GM18870 (cell line): ENCODE results near the gene MAD1L1.

Source experiments
- ATAC-seq: cut with Tn5 transposase; IDR thresholded peaks from one replicate; pipeline ENCODE4 v1.9.1; 2021; ENCODE audit warnings: moderate library complexity; ENCODE audit not compliant: unreplicated experiment

The MAD1L1 gene

GRCh38 chr7:2008936-2009540, 223.7 kb downstream of the MAD1L1 start:
- ATAC-seq, result no peak

DNA sequence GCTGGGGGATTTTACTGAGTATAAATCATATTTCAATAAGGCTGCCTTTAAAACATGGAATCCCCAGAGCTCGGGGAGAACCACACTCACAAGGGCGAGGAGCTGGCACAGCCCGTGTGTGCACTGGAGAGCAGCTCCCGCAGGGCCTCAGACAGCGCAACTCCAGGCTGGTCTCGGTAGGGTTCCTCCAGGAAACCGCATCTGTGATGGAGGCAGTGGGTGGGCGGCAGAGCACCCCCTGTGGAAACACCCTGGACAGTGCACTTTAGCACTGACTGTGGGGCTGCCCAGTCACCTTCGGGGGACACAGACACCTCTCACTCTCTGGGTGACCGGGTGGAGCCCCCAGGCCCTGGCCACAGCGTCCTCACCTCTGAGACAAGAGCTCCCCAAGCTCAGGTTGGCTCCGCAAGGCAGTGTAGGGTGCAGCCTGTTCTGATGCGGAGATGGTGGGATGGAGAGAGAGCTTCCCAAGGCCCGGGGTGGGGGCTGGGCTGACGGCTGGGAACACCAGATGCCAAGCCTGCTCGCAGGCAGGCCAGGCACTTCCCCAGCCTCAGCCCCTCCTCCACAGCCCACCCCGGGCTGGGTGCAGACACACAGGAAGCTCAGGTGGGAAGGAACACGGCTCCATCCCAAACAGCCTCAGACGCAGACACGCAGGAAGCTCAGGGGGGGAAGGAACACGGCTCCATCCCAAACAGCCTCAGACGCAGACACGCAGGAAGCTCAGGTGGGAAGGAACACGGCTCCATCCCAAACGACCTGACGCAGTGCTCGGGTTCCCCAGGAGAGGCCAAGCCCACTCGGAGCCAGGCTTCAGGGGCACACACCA, 224.4 kb downstream of the MAD1L1 start:
- no peak for ATAC-seq

DNA sequence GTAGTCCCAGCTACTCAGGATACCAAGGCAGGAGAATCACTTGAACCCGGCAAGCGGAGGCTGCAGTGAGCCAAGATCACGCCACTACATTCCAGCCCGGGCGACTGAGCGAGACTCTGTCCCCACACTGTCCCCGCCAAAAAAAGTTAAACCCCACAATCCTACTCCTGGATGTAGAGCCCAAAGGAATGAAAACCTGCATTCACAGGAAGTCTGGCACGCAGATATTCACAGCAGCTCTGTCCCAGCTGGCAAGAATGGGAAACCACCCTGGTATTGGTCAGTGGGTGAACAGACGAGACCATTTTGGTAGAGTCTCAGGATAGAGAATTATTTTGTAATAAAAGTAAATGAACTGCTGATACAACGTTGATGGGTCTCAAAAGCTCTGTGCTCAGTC, 225.2 kb downstream of the MAD1L1 start:
- ATAC-seq, result no peak

- ATAC-seq, result no peak
Measured at GRCh38 chr7:2006921-2007381, 225.8 kb downstream of the MAD1L1 start.

GRCh38 chr7:2006231-2006771, 226.4 kb downstream of the MAD1L1 start:
- ATAC-seq, result no peak

- no peak for ATAC-seq
Measured at GRCh38 chr7:2005786-2006185, 227.0 kb downstream of the MAD1L1 start.

DNA sequence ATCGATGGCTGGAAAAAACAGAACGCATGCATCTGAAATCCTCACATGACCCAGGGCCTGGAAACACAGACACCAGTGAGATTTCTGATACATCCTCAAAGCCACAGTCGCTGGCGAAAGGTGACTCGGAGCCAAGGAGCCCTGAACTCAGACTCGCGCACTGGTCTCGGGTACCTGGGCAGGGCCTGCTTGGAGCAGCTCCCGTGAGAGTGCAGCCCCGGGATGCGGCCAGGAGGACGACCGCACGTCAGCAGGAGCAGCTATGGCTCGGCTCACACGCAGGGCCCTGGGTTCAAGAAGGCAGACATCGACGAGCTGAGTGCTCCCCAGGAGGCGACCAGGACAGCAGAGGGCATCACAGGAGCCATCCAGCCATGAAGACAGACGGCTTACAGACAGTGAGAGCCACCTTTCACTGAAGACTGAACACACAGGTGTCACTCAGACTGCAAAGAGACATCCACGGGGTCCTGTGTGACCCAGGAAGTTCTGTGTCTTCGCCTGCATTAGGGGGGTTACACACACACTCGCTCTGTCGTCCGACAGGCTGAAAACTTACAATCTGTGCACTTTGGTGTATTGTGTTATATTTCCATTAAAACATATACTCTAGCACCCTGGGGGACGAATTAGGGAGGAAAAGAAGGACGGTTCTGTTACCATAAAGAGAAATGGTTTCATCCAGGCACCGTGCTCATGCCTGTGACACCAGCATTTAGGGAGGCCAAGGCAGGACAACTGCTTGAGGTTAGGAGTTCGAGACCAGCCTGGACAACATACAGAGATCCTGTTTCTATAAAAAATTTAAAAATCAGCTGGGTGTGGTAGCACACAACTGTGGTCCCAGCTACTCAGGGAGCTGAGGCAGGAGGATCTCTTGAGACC, 227.7 kb downstream of the MAD1L1 start:
- no peak for ATAC-seq

GRCh38 chr7:2003931-2004812, 228.6 kb downstream of the MAD1L1 start:
- ATAC-seq, result no peak

DNA sequence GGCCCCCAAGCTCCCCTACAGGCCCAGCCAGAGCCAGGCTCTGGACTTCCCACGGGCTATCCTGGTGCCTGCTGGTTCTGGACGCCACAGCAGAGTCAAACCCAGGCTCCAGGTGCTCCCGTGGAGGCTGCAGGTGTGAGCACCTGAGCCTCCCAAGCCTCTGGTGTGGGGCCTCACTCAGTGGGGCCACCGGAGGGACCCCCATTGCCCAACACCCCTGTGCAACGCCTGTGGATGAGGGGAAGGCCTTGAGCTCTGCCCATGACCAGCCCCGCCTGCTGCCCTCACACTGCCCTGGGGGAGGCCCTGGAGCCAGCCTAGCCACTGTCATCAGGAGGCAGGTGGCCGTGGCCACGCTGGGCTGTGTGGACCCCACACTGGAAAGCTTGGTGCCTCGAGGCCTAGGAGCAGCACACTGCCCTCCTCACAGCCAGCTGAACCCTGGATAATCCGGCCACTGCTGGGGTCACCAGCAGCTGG, 229.3 kb downstream of the MAD1L1 start:
- no peak for ATAC-seq

- ATAC-seq, result no peak
Measured at GRCh38 chr7:2002561-2003450, 229.9 kb downstream of the MAD1L1 start.

DNA sequence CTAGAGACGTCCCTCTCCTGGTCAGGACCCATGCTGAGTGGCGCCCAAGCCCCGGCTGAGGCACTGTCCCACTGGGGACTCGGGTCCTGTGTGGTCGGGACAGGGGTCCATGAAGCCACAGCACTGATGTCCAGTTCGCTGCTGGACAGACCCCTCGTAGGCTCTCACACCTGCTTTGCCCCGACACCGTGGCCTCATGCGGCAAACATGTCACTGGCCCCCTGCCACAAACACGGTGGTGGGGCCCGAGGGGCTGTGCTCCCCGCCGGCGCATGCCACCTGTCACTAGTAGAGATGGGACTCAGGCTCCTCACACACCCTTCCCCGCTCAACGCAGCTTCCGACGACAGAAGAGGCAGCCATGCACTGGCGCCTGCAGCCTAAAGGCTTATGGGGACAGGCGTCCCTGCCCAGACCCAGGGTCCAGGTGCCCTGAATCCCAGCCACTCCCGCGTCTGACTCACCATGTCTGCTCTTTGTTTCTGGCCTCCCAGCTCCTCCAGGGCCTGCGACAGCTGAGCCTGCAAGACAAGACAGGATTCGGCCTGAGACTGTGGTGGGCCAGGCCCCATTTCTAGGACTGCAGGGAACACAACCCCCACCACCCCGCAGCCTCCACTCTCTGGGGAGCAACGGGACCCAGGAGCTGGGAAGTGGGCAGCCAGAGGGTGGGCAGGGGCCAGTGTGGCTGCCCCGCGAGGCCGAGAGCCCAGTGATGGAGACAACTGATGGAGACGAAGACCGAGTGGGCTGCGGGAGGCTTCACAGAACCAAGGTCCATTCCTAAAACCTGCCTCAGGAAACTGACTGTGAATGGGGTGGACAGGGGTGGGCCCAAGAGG, 230.9 kb downstream of the MAD1L1 start:
- no peak for ATAC-seq

GRCh38 chr7:2000746-2001321, 231.9 kb downstream of the MAD1L1 start:
- no peak for ATAC-seq

DNA sequence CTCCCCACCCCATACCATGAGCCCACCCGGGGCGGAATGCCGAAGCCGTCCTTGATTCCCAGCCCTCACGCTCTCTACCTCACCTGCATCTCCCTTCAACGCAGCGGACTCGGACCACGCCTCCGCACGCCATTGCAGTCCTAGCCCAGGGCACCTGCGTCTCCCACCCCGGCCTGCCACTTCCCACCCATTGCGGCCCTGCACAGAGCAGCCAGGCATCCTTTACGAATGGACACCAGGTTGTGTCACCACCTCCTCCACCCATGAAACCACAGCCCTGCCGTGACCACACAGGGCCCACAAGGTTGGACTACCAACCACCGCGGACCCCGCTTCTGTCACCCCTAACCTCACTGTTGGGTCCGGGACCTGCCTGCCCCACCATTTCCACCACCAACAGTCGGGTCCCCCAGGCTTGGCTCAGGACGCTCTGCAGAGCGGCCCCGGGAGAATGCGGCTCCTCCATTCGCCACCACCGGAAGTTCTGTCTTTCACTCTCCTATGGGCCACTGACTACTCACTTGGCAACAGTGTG, 232.5 kb downstream of the MAD1L1 start:
- ATAC-seq, result no peak

DNA sequence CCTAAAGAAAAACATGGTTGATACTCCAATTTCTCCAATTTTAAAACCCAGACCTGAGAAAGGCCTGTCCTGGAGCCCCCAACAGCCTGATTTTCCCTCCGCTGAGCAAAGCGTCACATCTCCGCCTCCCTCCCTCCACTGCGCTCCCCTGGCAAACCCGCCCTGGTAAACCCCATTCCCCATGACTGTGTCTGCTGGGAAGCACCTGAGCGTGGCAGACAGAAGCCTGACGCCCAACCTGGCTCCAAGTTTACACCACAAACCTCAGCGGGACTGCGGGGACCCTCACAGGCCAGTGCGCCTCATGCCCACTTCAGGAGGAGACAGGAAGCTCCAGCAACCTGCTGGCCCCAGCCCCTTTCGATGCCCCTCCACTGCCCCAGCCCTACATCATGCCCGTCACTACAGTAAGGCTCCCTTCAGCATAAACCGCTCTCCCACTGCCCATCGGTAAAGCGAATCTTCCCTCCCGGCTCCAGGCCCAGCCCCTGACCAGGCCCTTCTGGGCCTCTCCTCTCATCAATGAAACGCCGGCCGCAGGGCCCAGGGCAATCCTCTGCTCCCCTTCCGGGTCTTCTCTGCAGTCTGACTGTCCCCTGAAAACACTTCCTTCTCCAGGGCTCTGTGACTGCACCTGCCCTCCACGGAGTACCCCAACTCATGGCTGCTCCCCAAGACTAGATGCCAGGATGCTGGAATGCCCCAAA, 233.3 kb downstream of the MAD1L1 start:
- ATAC-seq, result no peak

- ATAC-seq, result no peak
Measured at GRCh38 chr7:1998146-1998545, 234.6 kb downstream of the MAD1L1 start.

DNA sequence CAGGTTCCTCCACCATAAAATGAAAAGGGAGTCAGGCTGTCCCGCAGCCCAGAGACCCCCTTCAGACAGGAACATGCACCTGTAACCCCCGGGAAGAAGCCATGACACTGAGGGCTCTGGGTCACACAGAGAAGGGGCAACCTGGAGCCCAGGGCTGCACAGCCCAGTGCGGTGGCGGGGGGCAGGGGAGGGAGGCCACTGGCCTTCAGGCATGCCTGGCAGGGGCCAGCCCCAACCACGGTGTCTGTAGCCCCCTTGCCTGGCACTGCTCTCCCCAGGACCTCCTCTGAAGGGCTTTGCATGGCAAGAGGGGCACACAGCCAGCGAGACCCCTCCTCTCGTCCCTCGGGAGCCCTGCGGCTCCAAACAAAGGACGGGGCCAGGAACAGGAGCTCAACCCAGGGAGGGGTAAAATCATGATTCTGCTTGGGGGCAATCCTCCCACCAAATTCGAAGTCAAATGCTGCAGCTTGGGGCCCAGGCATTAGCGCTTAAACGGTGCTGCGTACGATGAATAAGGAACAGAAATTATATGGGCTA, 235.1 kb downstream of the MAD1L1 start:
- no peak for ATAC-seq

DNA sequence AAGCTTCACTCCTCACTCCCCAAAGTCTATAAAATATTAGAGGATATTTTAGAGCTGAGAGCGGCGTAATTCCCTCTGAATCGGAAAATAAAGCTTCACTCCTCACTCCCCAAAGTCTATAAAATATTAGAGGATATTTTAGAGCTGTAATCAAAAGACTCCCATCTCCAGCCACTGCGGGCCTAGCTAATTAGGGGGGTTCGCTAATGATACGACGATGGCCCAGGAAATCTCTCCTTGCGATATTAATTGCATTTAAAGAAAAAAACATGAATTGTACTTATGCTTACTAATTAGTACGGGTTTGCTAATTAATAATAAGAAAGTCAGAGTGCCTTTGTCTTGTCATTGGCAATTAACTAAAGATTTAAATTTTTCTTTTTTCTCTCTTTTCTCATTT, 235.9 kb downstream of the MAD1L1 start:
- ATAC-seq, result no peak
